Peyer's patch (tissue), 4 donors: Measurements from ENCODE around the gene PSMB9.

Experiments used
- CTCF ChIP-seq, 6 experiments: fragments of 450-650 bp in 4 of 6; fragments of 200-600 bp in 2 of 6; sonication (generic) in 1 of 6; IDR thresholded peaks; one replicate each; pipeline ENCODE4 v1.5.1; 2017 to 2019; ENCODE audit warnings: antibody characterized with exemption in 6 of 6, mild to moderate bottlenecking in 3 of 6, moderate library complexity in 1 of 6
- POLR2A ChIP-seq, 2 donors: fragments of 450-650 bp; IDR thresholded peaks; one replicate each; pipeline ENCODE4 v1.5.1; 2017; ENCODE audit warnings: antibody characterized with exemption in 2 of 2, mild to moderate bottlenecking in 2 of 2, moderate library complexity in 2 of 2

GRCh38 chr6:32865724-32866443 is 11.9 kb downstream of the PSMB9 start:
- no peak for TF ChIP-seq POLR2A (IDR thresholded peaks at IDR 0.05)
- TF ChIP-seq CTCF (IDR thresholded peaks at IDR 0.05), result no peak
